HG03575 (cell line): Measurements from ENCODE around the gene MMP25.

Experiments used
- ATAC-seq: cut with Tn5 transposase; IDR thresholded peaks from one replicate; pipeline ENCODE4 v1.9.1; 2021; ENCODE audit not compliant: unreplicated experiment, insufficient number of reproducible peaks, low FRiP score; ENCODE audit errors: extremely low read depth

MMP25 gene

GRCh38 chr16:3015865-3016521 is 30.4 kb upstream of the MMP25 start:
- no peak for ATAC-seq

GRCh38 chr16:3017344-3017743 is 29.0 kb upstream of the MMP25 start:
- no peak for ATAC-seq

GRCh38 chr16:3017794-3018506 is 28.4 kb upstream of the MMP25 start, which contains the start of gene CLDN6:
TSS of gene CLDN6 (minus strand) at chr16:3018183. CDS start at chr16:3016021, 2,162 bp downstream.
- ATAC-seq: no peak

- ATAC-seq: no peak
Measured at GRCh38 chr16:3019594-3020246, 26.6 kb upstream of the MMP25 start.

GRCh38 chr16:3020247-3020603 is 26.1 kb upstream of the MMP25 start, which contains the start of gene TNFRSF12A:
TSS of gene TNFRSF12A (plus strand) at chr16:3020368. CDS start at chr16:3020398, 30 bp downstream.
- no peak for ATAC-seq

- ATAC-seq: no peak
Measured at GRCh38 chr16:3020604-3021448, 25.5 kb upstream of the MMP25 start.

- ATAC-seq: no peak
Measured at GRCh38 chr16:3021449-3022207, 24.7 kb upstream of the MMP25 start.

- no peak for ATAC-seq
Measured at GRCh38 chr16:3022208-3022683, 24.1 kb upstream of the MMP25 start.

GRCh38 chr16:3022684-3023414 is 23.5 kb upstream of the MMP25 start:
- no peak for ATAC-seq

- no peak for ATAC-seq
Measured at GRCh38 chr16:3023415-3023668, 23.0 kb upstream of the MMP25 start.

GRCh38 chr16:3023669-3024478 is 22.5 kb upstream of the MMP25 start, which contains the start of the genes HCFC1R1 and THOC6:
TSS of gene HCFC1R1 (minus strand) at chr16:3023942. CDS start at chr16:3023941, 1 bp downstream.
TSS of gene THOC6 (plus strand) at chr16:3024035. CDS start at chr16:3024327, 292 bp downstream.
- no peak for ATAC-seq

GRCh38 chr16:3025032-3026002 is 21.0 kb upstream of the MMP25 start:
- ATAC-seq: no peak

- no peak for ATAC-seq
Measured at GRCh38 chr16:3026003-3026378, 20.4 kb upstream of the MMP25 start.

- no peak for ATAC-seq
Measured at GRCh38 chr16:3026609-3027488, 19.5 kb upstream of the MMP25 start.

- ATAC-seq: no peak
Measured at GRCh38 chr16:3027489-3027795, 18.9 kb upstream of the MMP25 start.
